H9 (cell line): Measurements from ENCODE around the gene PPP1R7. TPM values are rescaled to one million over a fixed set of nuclear protein-coding genes. Genes with fewer than 3 reads are reported as not detected.

Source experiments
- DNase-seq: peaks from one replicate; pipeline ENCODE4 v3.0.0-alpha.2; 2017
- H2AFZ ChIP-seq: one replicate; pipeline ENCODE4 v1.6.1; 2013; ENCODE audit warnings: mild to moderate bottlenecking, low read length, control low read depth, moderate library complexity
- H2AK5ac ChIP-seq: 2 replicates; pipeline ENCODE4 v1.6.1; 2013; ENCODE audit warnings: low read length, control low read depth, mixed read lengths; ENCODE audit not compliant: insufficient read length
- H2BK120ac ChIP-seq: one replicate; pipeline ENCODE4 v1.6.1; 2013; ENCODE audit warnings: low read depth, mild to moderate bottlenecking, low read length, control low read depth, inconsistent platforms; ENCODE audit not compliant: poor library complexity, severe bottlenecking
- H2BK12ac ChIP-seq: 2 replicates; pipeline ENCODE4 v1.6.1; 2013; ENCODE audit warnings: low read length, control low read depth, mixed read lengths, low read depth; ENCODE audit not compliant: insufficient read length
- H2BK15ac ChIP-seq: 2 replicates; pipeline ENCODE4 v1.6.1; 2013; ENCODE audit warnings: low read depth, low read length, control low read depth
- H2BK20ac ChIP-seq: one replicate; pipeline ENCODE4 v1.6.1; 2013; ENCODE audit warnings: low read depth, mild to moderate bottlenecking, low read length, control low read depth, inconsistent platforms; ENCODE audit not compliant: poor library complexity, severe bottlenecking
- H2BK5ac ChIP-seq: 2 replicates; pipeline ENCODE4 v1.6.1; 2013; ENCODE audit warnings: low read length, control low read depth, mixed read lengths; ENCODE audit not compliant: insufficient read length
- H3K14ac ChIP-seq: 2 replicates; pipeline ENCODE4 v1.6.1; 2013; ENCODE audit warnings: low read length, control low read depth; ENCODE audit not compliant: insufficient read depth
- H3K18ac ChIP-seq: 2 replicates; pipeline ENCODE4 v1.6.1; 2013; ENCODE audit warnings: low read depth, mild to moderate bottlenecking, mixed read lengths, low read length, control low read depth; ENCODE audit not compliant: insufficient read length
- H3K23ac ChIP-seq: 2 replicates; pipeline ENCODE4 v1.6.1; 2013; ENCODE audit warnings: low read length, control low read depth, mixed read lengths, low read depth; ENCODE audit not compliant: insufficient read length
- H3K23me2 ChIP-seq: 2 replicates; pipeline ENCODE4 v1.6.1; 2013; ENCODE audit warnings: low read depth, mild to moderate bottlenecking, mixed read lengths, low read length, control low read depth; ENCODE audit not compliant: insufficient read length, poor library complexity, severe bottlenecking
- H3K27ac ChIP-seq: 2 replicates; pipeline ENCODE4 v1.5.1; 2013; ENCODE audit warnings: low read length, control low read depth, mixed read lengths, low read depth; ENCODE audit not compliant: insufficient read length
- H3K27me3 ChIP-seq: 2 replicates; pipeline ENCODE4 v1.6.1; 2013; ENCODE audit warnings: low read length, control low read depth, inconsistent platforms; ENCODE audit not compliant: insufficient read depth
- H3K4ac ChIP-seq: 2 replicates; pipeline ENCODE4 v1.6.1; 2013; ENCODE audit warnings: low read depth, mild to moderate bottlenecking, control low read depth, inconsistent platforms, low read length, moderate library complexity
- H3K4me1 ChIP-seq: 2 replicates; pipeline ENCODE4 v1.6.1; 2013; ENCODE audit warnings: low read length, control low read depth, inconsistent platforms; ENCODE audit not compliant: insufficient read depth
- H3K4me2 ChIP-seq: 2 replicates; pipeline ENCODE4 v1.6.1; 2013; ENCODE audit warnings: low read length, control low read depth, mixed read lengths; ENCODE audit not compliant: insufficient read length, insufficient read depth
- H3K56ac ChIP-seq: 2 replicates; pipeline ENCODE4 v1.6.1; 2013; ENCODE audit warnings: low read depth, mild to moderate bottlenecking, mixed read lengths, low read length, control low read depth; ENCODE audit not compliant: insufficient read length
- H3K79me1 ChIP-seq: 2 replicates; pipeline ENCODE4 v1.6.1; 2013; ENCODE audit warnings: low read depth, mild to moderate bottlenecking, moderate library complexity, low read length, control low read depth, inconsistent platforms; ENCODE audit not compliant: insufficient read depth, poor library complexity, severe bottlenecking
- H3K79me2 ChIP-seq: 2 replicates; pipeline ENCODE4 v1.6.1; 2013; ENCODE audit warnings: low read length, control low read depth, inconsistent platforms; ENCODE audit not compliant: insufficient read depth
- H3K9ac ChIP-seq: 2 replicates; pipeline ENCODE4 v1.6.1; 2013; ENCODE audit warnings: low read length, control low read depth, mixed read lengths; ENCODE audit not compliant: insufficient read length; ENCODE audit errors: extremely low read depth
- H3K9me3 ChIP-seq: one replicate; pipeline ENCODE4 v1.6.1; 2013; ENCODE audit warnings: low read depth, low read length, inconsistent platforms; ENCODE audit not compliant: control insufficient read depth
- H3T11ph ChIP-seq: one replicate; pipeline ENCODE4 v1.6.1; 2013; ENCODE audit warnings: mild to moderate bottlenecking, low read length, control low read depth, inconsistent platforms
- H4K20me1 ChIP-seq: one replicate; pipeline ENCODE4 v1.6.1; 2013; ENCODE audit not compliant: control insufficient read depth, insufficient read length, insufficient read depth
- H4K5ac ChIP-seq: 2 replicates; pipeline ENCODE4 v1.6.1; 2013; ENCODE audit warnings: low read depth, mild to moderate bottlenecking, mixed read lengths, low read length, control low read depth; ENCODE audit not compliant: insufficient read length
- H4K8ac ChIP-seq: replicated peaks from 2 replicates; pipeline ENCODE4 v1.6.1; 2013; ENCODE audit warnings: low read length, control low read depth, mixed read lengths, low read depth; ENCODE audit not compliant: insufficient read length
- H4K91ac ChIP-seq: 2 replicates; pipeline ENCODE4 v1.6.1; 2013; ENCODE audit warnings: low read depth, mild to moderate bottlenecking, moderate library complexity, mixed read lengths, low read length, control low read depth; ENCODE audit not compliant: insufficient read length
- H3K27ac Mint-ChIP-seq, 3 experiments: 2 replicates in 2 of 3; 3 replicates in 1 of 3; pipeline ENCODE4 v1.8.0; 2020 to 2021; ENCODE audit warnings: mixed read lengths in 3 of 3, mild to moderate bottlenecking in 1 of 3, moderate library complexity in 1 of 3
- H3K27me3 Mint-ChIP-seq: 2 replicates; pipeline ENCODE4 v1.8.0; 2021; ENCODE audit warnings: low read depth, mild to moderate bottlenecking, moderate library complexity, mixed read lengths
- H3K36me3 Mint-ChIP-seq, 3 experiments: 2 replicates in 2 of 3; 3 replicates in 1 of 3; pipeline ENCODE4 v1.8.0; 2020 to 2021; ENCODE audit warnings: low read depth in 3 of 3, mixed read lengths in 3 of 3; ENCODE audit not compliant: insufficient read depth in 1 of 3
- H3K4me1 Mint-ChIP-seq, 2 experiments: 2 replicates each; pipeline ENCODE4 v1.8.0; 2020; ENCODE audit warnings: mixed read lengths in 2 of 2
- H3K4me3 Mint-ChIP-seq, 2 experiments: 2 replicates in 1 of 2; 3 replicates in 1 of 2; pipeline ENCODE4 v1.8.0; 2020 to 2021; ENCODE audit warnings: mild to moderate bottlenecking in 2 of 2, mixed read lengths in 2 of 2, moderate library complexity in 1 of 2
- H3K9me3 Mint-ChIP-seq, 2 experiments: 2 replicates in 1 of 2; 3 replicates in 1 of 2; pipeline ENCODE4 v1.8.0; 2020; ENCODE audit warnings: mild to moderate bottlenecking in 2 of 2, mixed read lengths in 2 of 2, moderate library complexity in 1 of 2
- WGBS: extraction: QIAGEN DNeasy Blood & Tissue Kit; methylation state at CpG from one replicate; pipeline ENCODE4 v1.1.7; 2013; ENCODE audit warnings: missing lambda C conversion rate, low lambda C conversion rate, mixed read lengths; ENCODE audit not compliant: insufficient read length; ENCODE audit errors: extremely low coverage; 5-methylcytosine and 5-hydroxymethylcytosine counted together
- total RNA-seq: library from RNA; stranded (reverse); gene quantifications from 2 replicates; pipeline ENCODE4 v1.2.1, GENCODE V29; 2021
- TF ChIP-seq, protein P1 (sequence below): fragments of 200-600 bp; sonication (generic); conservative IDR thresholded peaks from 3 replicates; pipeline ENCODE4 v1.8.0; 2021; ENCODE audit warnings: antibody characterized with exemption, mild to moderate bottlenecking

Gene PPP1R7
- total RNA-seq, 1 experiment from 2014 or later: 60.2 TPM

DNA sequence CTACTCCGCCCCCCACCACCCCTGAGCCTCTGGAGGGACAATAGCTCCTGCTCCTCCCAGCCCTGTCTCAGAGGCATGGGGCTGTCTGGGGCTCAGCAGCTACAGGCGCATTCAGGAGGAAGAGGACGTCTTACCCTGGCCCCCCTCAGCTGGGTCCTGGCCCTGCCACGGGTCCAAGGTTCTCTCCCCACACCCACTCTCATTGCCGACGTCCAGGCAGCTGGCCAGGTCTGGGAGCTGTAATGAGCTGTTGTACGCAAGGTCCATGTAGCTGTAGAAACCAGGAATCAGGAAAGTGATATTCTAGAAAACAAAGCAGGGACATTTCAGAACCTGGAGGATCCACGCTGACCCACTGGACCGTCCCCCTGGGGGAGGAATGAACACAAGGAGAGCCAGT is 14.5 kb upstream of the PPP1R7 start:
- H3K27me3 Mint-ChIP-seq: no peaks in the 10 kb centered on the region
- no peak overlapping the region for H2BK5ac ChIP-seq
- no peak overlapping the region for H2BK120ac ChIP-seq
- peaks cover 29 to 71% (median 57%) of the 10 kb centered on the region in 3 experiments for H3K36me3 Mint-ChIP-seq
- no peak overlapping the region for H4K5ac ChIP-seq
- no peak overlapping the region for H3K14ac ChIP-seq
- no peak overlapping the region for H2BK12ac ChIP-seq
- no peak overlapping the region for H3K27ac Mint-ChIP-seq
- no peaks in the 10 kb centered on the region for H3K4me1 ChIP-seq
- H3K9me3 Mint-ChIP-seq: no peaks in the 10 kb centered on the region
- no peak overlapping the region for H3K4me2 ChIP-seq
- no peak overlapping the region for H3K4ac ChIP-seq
- no peak overlapping the region for H2AFZ ChIP-seq
- H3K79me2 ChIP-seq: no peaks in the 10 kb centered on the region
- no peak overlapping the region for H3K56ac ChIP-seq
- H3K23me2 ChIP-seq: no peaks in the 10 kb centered on the region
- no peaks in the 10 kb centered on the region for H3K4me1 Mint-ChIP-seq
- TF ChIP-seq, protein P1, sequence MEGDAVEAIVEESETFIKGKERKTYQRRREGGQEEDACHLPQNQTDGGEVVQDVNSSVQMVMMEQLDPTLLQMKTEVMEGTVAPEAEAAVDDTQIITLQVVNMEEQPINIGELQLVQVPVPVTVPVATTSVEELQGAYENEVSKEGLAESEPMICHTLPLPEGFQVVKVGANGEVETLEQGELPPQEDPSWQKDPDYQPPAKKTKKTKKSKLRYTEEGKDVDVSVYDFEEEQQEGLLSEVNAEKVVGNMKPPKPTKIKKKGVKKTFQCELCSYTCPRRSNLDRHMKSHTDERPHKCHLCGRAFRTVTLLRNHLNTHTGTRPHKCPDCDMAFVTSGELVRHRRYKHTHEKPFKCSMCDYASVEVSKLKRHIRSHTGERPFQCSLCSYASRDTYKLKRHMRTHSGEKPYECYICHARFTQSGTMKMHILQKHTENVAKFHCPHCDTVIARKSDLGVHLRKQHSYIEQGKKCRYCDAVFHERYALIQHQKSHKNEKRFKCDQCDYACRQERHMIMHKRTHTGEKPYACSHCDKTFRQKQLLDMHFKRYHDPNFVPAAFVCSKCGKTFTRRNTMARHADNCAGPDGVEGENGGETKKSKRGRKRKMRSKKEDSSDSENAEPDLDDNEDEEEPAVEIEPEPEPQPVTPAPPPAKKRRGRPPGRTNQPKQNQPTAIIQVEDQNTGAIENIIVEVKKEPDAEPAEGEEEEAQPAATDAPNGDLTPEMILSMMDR: no peak
- H3K27me3 ChIP-seq: no peaks in the 10 kb centered on the region
- no peak overlapping the region for H3K9ac ChIP-seq
- H4K91ac ChIP-seq: no peak overlapping the region
- H3K79me1 ChIP-seq: no peaks in the 10 kb centered on the region
- WGBS: no CpG with 5 or more reads among the region's 9 CpGs
- H3K27ac ChIP-seq: no peak overlapping the region
- no peak overlapping the region for H2BK15ac ChIP-seq
- H3K9me3 ChIP-seq: no peaks in the 10 kb centered on the region
- no peak overlapping the region for H2BK20ac ChIP-seq
- DNase-seq: no peak
- no peak overlapping the region for H3T11ph ChIP-seq
- H4K20me1 ChIP-seq: no peaks in the 10 kb centered on the region
- no peak overlapping the region for H3K4me3 Mint-ChIP-seq
- H3K18ac ChIP-seq: no peak overlapping the region
- no peak overlapping the region for H3K23ac ChIP-seq
- no peak overlapping the region for H4K8ac ChIP-seq
- H2AK5ac ChIP-seq: no peak overlapping the region
